Caco-2 (cell line): Measurements from ENCODE around the gene APMAP. TPM values are rescaled to one million over a fixed set of nuclear protein-coding genes. Genes with fewer than 3 reads are reported as not detected.

Experiments
- BruUV-seq: library from RNA; stranded (reverse); fragments of 400-500 nt; replicated peaks from 2 replicates; lab custom pipeline; 2021; lab: Mats Ljungman, UMichigan
- CTCF ChIA-PET: fragments of 300-600 bp; sonication (Branson Sonifier 250); formaldehyde crosslinking; loops from one replicate; lab custom pipeline; 2022; ENCODE audit warnings: antibody characterized with exemption; lab: Charles Lee
- POLR2A ChIA-PET: fragments of 300-600 bp; sonication (Branson Sonifier 250); formaldehyde crosslinking; loops from one replicate; lab custom pipeline; 2022; ENCODE audit warnings: antibody characterized with exemption; lab: Charles Lee
- DNase-seq, 2 experiments: peaks; one replicate each; pipeline versions ENCODE4 v3.0.0 to v3.0.0-alpha.2; 2020 to 2022
- H3K27me3 ChIP-seq: replicated peaks from 2 replicates; pipeline ENCODE4 v1.6.0; 2011; ENCODE audit warnings: low read length; ENCODE audit not compliant: control insufficient read depth, insufficient read depth
- H3K36me3 ChIP-seq: 2 replicates; pipeline ENCODE4 v1.5.1; 2011; ENCODE audit warnings: low read length; ENCODE audit not compliant: control insufficient read depth, insufficient read depth
- H3K4me1 ChIP-seq: fragments of 250-450 bp; sonication (Bioruptor Pico); 2 replicates; pipeline ENCODE4 v1.5.1; 2020; ENCODE audit warnings: mild to moderate bottlenecking
- H3K4me3 ChIP-seq: 2 replicates; pipeline ENCODE4 v1.5.1; 2011; ENCODE audit warnings: low read depth, mild to moderate bottlenecking, control low read depth, low read length
- H3K9me3 ChIP-seq: fragments of 250-450 bp; sonication (Bioruptor Pico); 2 replicates; pipeline ENCODE4 v1.5.1; 2020; ENCODE audit warnings: mild to moderate bottlenecking, moderate library complexity
- H3K27ac Mint-ChIP-seq: one replicate; pipeline ENCODE4 v1.8.0; 2022; ENCODE audit warnings: mixed read lengths; ENCODE audit not compliant: unreplicated experiment
- H3K27me3 Mint-ChIP-seq: one replicate; pipeline ENCODE4 v1.8.0; 2022; ENCODE audit warnings: mixed read lengths; ENCODE audit not compliant: insufficient read depth, unreplicated experiment
- H3K36me3 Mint-ChIP-seq: one replicate; pipeline ENCODE4 v1.8.0; 2022; ENCODE audit warnings: mild to moderate bottlenecking, mixed read lengths; ENCODE audit not compliant: insufficient read depth, unreplicated experiment
- H3K4me1 Mint-ChIP-seq: one replicate; pipeline ENCODE4 v1.8.0; 2022; ENCODE audit warnings: low read depth, mixed read lengths; ENCODE audit not compliant: unreplicated experiment
- H3K4me3 Mint-ChIP-seq: one replicate; pipeline ENCODE4 v1.8.0; 2022; ENCODE audit warnings: mild to moderate bottlenecking, moderate library complexity, mixed read lengths; ENCODE audit not compliant: unreplicated experiment
- H3K9me3 Mint-ChIP-seq: one replicate; pipeline ENCODE4 v1.8.0; 2022; ENCODE audit warnings: mixed read lengths; ENCODE audit not compliant: unreplicated experiment
- intact Hi-C: fragments of 100-400 bp; cut with micrococcal nuclease; formaldehyde crosslinking; loops from one replicate; pipeline ENCODE4 v1.10.0; 2022; ENCODE audit not compliant: unreplicated experiment
- total RNA-seq: library from RNA; stranded (reverse); gene quantifications from 2 replicates; pipeline ENCODE4 v1.2.3, GENCODE V29; 2022
- TF ChIP-seq, protein P1 (sequence below), 2 experiments: fragments of 200-600 bp in 1 of 2; IDR thresholded peaks; 1 replicate in 1 of 2; 2 replicates in 1 of 2; pipeline versions ENCODE4 v1.5.1 to v1.8.0; 2011 to 2022; ENCODE audit warnings: antibody characterized with exemption in 1 of 2, control low read depth in 1 of 2, inconsistent platforms in 1 of 2, low read depth in 1 of 2, low read length in 1 of 2, mild to moderate bottlenecking in 1 of 2, moderate library complexity in 1 of 2; ENCODE audit not compliant: insufficient read depth in 1 of 2, severe bottlenecking in 1 of 2, unreplicated experiment in 1 of 2

Gene APMAP
- total RNA-seq, 1 experiment from 2014 or later: 138 TPM

DNA sequence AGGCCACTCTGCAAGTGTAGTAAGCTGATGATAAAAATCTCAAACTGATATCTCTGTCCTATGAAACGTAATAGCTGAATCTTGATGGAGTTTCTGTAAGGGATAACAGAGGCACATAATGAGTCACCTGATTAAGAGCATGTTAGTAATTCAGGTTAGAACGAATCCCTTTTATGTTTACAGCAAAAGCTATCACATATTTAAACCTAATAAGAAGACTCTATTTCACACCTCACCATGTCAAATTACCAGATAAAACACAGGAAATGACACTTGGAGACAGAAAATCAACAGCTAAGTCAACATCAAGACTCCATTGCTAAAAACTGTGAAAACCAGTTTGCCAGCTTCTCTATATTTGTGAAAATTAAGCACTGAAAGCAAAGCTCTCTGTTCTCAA lies 31.7 kb downstream of the APMAP start:
- TF ChIP-seq, protein P1, sequence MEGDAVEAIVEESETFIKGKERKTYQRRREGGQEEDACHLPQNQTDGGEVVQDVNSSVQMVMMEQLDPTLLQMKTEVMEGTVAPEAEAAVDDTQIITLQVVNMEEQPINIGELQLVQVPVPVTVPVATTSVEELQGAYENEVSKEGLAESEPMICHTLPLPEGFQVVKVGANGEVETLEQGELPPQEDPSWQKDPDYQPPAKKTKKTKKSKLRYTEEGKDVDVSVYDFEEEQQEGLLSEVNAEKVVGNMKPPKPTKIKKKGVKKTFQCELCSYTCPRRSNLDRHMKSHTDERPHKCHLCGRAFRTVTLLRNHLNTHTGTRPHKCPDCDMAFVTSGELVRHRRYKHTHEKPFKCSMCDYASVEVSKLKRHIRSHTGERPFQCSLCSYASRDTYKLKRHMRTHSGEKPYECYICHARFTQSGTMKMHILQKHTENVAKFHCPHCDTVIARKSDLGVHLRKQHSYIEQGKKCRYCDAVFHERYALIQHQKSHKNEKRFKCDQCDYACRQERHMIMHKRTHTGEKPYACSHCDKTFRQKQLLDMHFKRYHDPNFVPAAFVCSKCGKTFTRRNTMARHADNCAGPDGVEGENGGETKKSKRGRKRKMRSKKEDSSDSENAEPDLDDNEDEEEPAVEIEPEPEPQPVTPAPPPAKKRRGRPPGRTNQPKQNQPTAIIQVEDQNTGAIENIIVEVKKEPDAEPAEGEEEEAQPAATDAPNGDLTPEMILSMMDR (IDR thresholded peaks at IDR 0.05; ENCODE audit: insufficient read depth in 1 of 2, low read depth in 1 of 2, low read length in 1 of 2, severe bottlenecking in 1 of 2, unreplicated experiment in 1 of 2): no peak
- Histone ChIP-seq H3K36me3 (peaks cover 1% of the 10 kb centered on the region; the same call in 1 of the 2 replicates), H3K9me3 (no peaks in the 10 kb centered on the region), H3K4me1 (0 out of 2 replicates have a peak, but pooled peaks cover 2% of the 10 kb centered on the region), H3K4me3 (no peak overlapping the region), H3K27me3 (no peaks in the 10 kb centered on the region)
- H3K4me3 Mint-ChIP-seq: no peak overlapping the region
- ChIA-PET POLR2A (no interaction called here), CTCF (no interaction called here)
- DNase-seq: no peak
- H3K27me3 Mint-ChIP-seq: no peaks in the 10 kb centered on the region
- no peaks in the 10 kb centered on the region for H3K9me3 Mint-ChIP-seq
- no peaks in the 10 kb centered on the region for H3K4me1 Mint-ChIP-seq
- H3K36me3 Mint-ChIP-seq: peaks cover 27% of the 10 kb centered on the region
- no TSS peak for BruUV-seq
- intact Hi-C loops: no loop called here
- no peak overlapping the region for H3K27ac Mint-ChIP-seq

DNA sequence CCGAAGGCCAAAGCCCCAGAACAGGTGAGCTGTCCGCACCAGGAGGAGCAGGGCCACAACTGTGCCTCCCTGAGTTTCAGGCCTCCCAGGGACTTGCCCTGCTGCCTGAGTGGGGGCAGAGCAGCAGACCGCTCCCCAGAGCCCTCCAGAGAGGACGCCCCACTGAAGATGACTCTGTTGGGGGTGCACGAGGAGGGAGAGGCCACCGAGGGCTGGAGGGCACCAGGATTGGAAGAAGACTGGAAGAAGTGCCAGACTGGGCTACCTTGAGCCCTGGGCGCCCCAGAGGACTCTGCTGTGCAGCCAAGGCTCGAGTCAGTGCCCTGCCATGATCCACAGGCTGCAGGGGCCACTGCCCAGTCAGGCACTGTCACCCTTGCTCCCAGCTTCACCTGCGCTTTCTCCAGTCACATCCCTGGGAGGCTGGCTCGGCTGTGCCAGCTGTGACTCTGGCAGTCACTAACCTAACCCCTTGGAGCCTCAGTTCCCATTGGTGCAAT lies 32.2 kb downstream of the APMAP start:
- H3K4me3 ChIP-seq: no peak overlapping the region
- H3K4me3 Mint-ChIP-seq: no peak overlapping the region
- intact Hi-C loops: no loop called here
- no peaks in the 10 kb centered on the region for H3K27me3 Mint-ChIP-seq
- DNase-seq: no peak
- ChIA-PET POLR2A (no interaction called here), CTCF (no interaction called here)
- 0 out of 2 replicates have a peak, but pooled peaks cover 2% of the 10 kb centered on the region for H3K4me1 ChIP-seq
- no peaks in the 10 kb centered on the region for H3K27me3 ChIP-seq
- TF ChIP-seq, protein P1 (IDR thresholded peaks at IDR 0.05; ENCODE audit: insufficient read depth in 1 of 2, low read depth in 1 of 2, low read length in 1 of 2, severe bottlenecking in 1 of 2, unreplicated experiment in 1 of 2): no peak
- no peak overlapping the region for H3K27ac Mint-ChIP-seq
- BruUV-seq: no TSS peak
- H3K36me3 Mint-ChIP-seq: peaks cover 32% of the 10 kb centered on the region
- no peaks in the 10 kb centered on the region for H3K9me3 Mint-ChIP-seq
- no peaks in the 10 kb centered on the region for H3K4me1 Mint-ChIP-seq
- H3K9me3 ChIP-seq: no peaks in the 10 kb centered on the region
- peaks cover 1% of the 10 kb centered on the region; the same call in 1 of the 2 replicates for H3K36me3 ChIP-seq

DNA sequence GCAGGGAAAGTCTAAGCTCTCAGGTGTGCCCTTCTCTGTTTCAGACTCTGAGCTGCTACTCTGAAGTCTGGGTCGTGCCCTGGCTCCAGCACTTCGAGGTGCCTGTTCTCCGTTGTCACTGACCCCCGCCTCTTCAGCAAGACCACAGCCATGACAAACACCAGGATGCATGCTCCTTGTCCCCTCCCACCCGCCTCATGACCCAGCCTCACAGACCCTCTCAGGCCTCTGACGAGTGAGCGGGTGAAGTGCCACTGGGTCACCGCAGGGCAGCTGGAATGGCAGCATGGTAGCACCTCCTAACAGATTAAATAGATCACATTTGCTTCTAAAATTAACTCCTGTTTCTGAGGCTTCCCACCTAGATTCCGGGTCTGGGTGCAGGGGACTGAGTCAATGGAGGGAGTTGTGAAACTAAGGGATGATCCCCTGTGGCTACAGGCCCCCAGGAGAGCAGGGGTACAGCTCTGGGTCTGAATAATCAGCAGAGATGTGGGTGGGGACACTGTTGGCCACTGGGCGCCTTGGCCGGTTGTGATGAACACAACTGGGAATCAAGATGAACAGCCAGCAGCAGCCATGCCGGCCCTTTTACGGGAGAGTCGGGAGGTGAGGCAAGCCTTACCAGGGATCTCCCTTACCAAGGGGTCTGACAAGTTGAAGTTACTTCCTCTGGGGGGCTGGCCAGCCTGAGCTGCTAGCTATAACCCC lies 32.8 kb downstream of the APMAP start:
- ChIA-PET POLR2A (no interaction called here), CTCF (no interaction called here)
- Mint-ChIP-seq H3K36me3 (peaks cover 31% of the 10 kb centered on the region), H3K27ac (no peak overlapping the region), H3K4me1 (no peaks in the 10 kb centered on the region), H3K9me3 (no peaks in the 10 kb centered on the region), H3K4me3 (no peak overlapping the region), H3K27me3 (no peaks in the 10 kb centered on the region)
- no peak overlapping the region for H3K4me3 ChIP-seq
- peaks cover 1% of the 10 kb centered on the region; the same call in 1 of the 2 replicates for H3K36me3 ChIP-seq
- 0 out of 2 replicates have a peak, but pooled peaks cover 2% of the 10 kb centered on the region for H3K4me1 ChIP-seq
- H3K9me3 ChIP-seq: no peaks in the 10 kb centered on the region
- DNase-seq: no peak
- no TSS peak for BruUV-seq
- intact Hi-C loops: no loop called here
- H3K27me3 ChIP-seq: no peaks in the 10 kb centered on the region
- TF ChIP-seq, protein P1 (IDR thresholded peaks at IDR 0.05; ENCODE audit: insufficient read depth in 1 of 2, low read depth in 1 of 2, low read length in 1 of 2, severe bottlenecking in 1 of 2, unreplicated experiment in 1 of 2): no peak
